ENCODE results near the gene REPS1.

DNA sequence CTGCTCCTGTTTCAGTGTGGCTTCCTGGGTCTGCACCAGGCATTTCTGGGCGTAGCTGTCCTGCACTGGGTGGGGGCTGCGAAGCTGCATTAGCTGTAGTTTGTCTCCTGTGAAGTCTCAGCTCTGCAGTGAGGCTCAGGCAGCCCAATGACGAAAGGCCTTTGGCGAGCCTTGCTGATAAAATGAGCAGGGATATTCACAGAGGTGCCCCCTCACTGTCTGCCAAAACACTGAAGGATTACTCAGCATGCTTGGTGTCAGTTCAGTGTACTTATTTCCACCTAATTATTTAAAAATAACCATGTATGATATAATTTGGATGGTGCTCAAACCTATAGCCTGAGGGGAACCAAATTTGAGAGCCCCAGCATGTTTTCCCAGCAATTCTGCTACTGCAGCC, 118.7 kb downstream of the REPS1 start:
- TF ChIP-seq, protein P1, sequence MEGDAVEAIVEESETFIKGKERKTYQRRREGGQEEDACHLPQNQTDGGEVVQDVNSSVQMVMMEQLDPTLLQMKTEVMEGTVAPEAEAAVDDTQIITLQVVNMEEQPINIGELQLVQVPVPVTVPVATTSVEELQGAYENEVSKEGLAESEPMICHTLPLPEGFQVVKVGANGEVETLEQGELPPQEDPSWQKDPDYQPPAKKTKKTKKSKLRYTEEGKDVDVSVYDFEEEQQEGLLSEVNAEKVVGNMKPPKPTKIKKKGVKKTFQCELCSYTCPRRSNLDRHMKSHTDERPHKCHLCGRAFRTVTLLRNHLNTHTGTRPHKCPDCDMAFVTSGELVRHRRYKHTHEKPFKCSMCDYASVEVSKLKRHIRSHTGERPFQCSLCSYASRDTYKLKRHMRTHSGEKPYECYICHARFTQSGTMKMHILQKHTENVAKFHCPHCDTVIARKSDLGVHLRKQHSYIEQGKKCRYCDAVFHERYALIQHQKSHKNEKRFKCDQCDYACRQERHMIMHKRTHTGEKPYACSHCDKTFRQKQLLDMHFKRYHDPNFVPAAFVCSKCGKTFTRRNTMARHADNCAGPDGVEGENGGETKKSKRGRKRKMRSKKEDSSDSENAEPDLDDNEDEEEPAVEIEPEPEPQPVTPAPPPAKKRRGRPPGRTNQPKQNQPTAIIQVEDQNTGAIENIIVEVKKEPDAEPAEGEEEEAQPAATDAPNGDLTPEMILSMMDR (IDR thresholded peaks at IDR 0.05), result no peak
- TF ChIP-seq POLR2A (IDR thresholded peaks at IDR 0.05), result no peak
